AG08396 (cell line): ENCODE measurements around the gene RNASEH1.
"Not testable (repeated sequence)": the region's sequence is repeated elsewhere in the genome, so short reads cannot be mapped to it uniquely, and the experiment has no call there.

Experiments
- DNase-seq: peaks from one replicate; pipeline ENCODE4 v3.0.0; 2012; ENCODE audit warnings: low spot score, mixed read lengths

RNASEH1 gene

GRCh38 chr2:3518496-3519254 lies 39.5 kb downstream of the RNASEH1 start:
- peak; percentile 100 for DNase-seq

GRCh38 chr2:3517948-3518495 lies 40.1 kb downstream of the RNASEH1 start:
- DNase-seq = no peak

GRCh38 chr2:3516831-3517230 lies 41.3 kb downstream of the RNASEH1 start:
- DNase-seq = no peak

GRCh38 chr2:3515438-3515837 lies 42.7 kb downstream of the RNASEH1 start:
- DNase-seq = not testable (repeated sequence)

GRCh38 chr2:3513026-3513810 lies 44.9 kb downstream of the RNASEH1 start:
- no peak for DNase-seq

GRCh38 chr2:3512086-3512485 lies 46.0 kb downstream of the RNASEH1 start:
- no peak for DNase-seq

GRCh38 chr2:3505771-3506170 lies 52.4 kb downstream of the RNASEH1 start:
- no peak for DNase-seq

- no peak for DNase-seq
These were observed 53.4 kb downstream of the RNASEH1 start for GRCh38 chr2:3504741-3505140.

GRCh38 chr2:3503483-3503882 lies 54.6 kb downstream of the RNASEH1 start:
- DNase-seq = no peak

GRCh38 chr2:3503046-3503445 lies 55.1 kb downstream of the RNASEH1 start:
- no peak for DNase-seq

GRCh38 chr2:3500326-3500899 lies 57.7 kb downstream of the RNASEH1 start:
- no peak for DNase-seq

GRCh38 chr2:3498783-3499394 lies 59.2 kb downstream of the RNASEH1 start:
- no peak for DNase-seq

- DNase-seq = not testable (repeated sequence)
These were observed 61.4 kb downstream of the RNASEH1 start for GRCh38 chr2:3496708-3497080.
